Small intestine (tissue), 7 donors: ENCODE measurements around the gene PHF12. TPM values are rescaled to one million over a fixed set of nuclear protein-coding genes. Genes with fewer than 3 reads are reported as not detected.

Experiments used
- DNase-seq, 2 donors: peaks; one replicate each; pipeline versions ENCODE4 v3.0.0 to v3.0.0-alpha.2; 2013
- FAIRE-seq: peaks from 2 replicates; lab custom pipeline; 2012; peaks lifted over from hg19 to GRCh38; lab: Jason Lieb, UNC
- H3K27ac ChIP-seq, 3 donors: one replicate each; pipeline ENCODE4 v1.5.1; 2013; ENCODE audit warnings: low read length in 2 of 3, mild to moderate bottlenecking in 2 of 3, control low read depth in 1 of 3, inconsistent platforms in 1 of 3, low read depth in 1 of 3, moderate library complexity in 1 of 3
- H3K27me3 ChIP-seq, 3 donors: one replicate each; pipeline ENCODE4 v1.6.1; 2013; ENCODE audit warnings: low read length in 3 of 3, inconsistent platforms in 1 of 3; ENCODE audit not compliant: control insufficient read depth in 3 of 3, insufficient read depth in 3 of 3
- H3K36me3 ChIP-seq, 3 donors: one replicate each; pipeline ENCODE4 v1.6.1; 2013; ENCODE audit warnings: low read length in 3 of 3, inconsistent platforms in 1 of 3, low read depth in 1 of 3, mild to moderate bottlenecking in 1 of 3, moderate library complexity in 1 of 3; ENCODE audit not compliant: control insufficient read depth in 3 of 3, insufficient read depth in 2 of 3
- H3K4me1 ChIP-seq, 3 donors: one replicate each; pipeline ENCODE4 v1.6.1; 2013; ENCODE audit warnings: low read length in 2 of 3, inconsistent platforms in 1 of 3, low read depth in 1 of 3, mild to moderate bottlenecking in 1 of 3, moderate library complexity in 1 of 3; ENCODE audit not compliant: control insufficient read depth in 3 of 3, insufficient read depth in 2 of 3
- H3K4me3 ChIP-seq, 3 donors: one replicate each; pipeline ENCODE4 v1.5.1; 2013; ENCODE audit warnings: low read length in 3 of 3, control low read depth in 1 of 3, inconsistent platforms in 1 of 3, low read depth in 1 of 3, mild to moderate bottlenecking in 1 of 3, moderate library complexity in 1 of 3
- H3K9me3 ChIP-seq, 2 donors: one replicate each; pipeline ENCODE4 v1.6.1; 2013; ENCODE audit warnings: low read depth in 1 of 2, low read length in 1 of 2; ENCODE audit not compliant: control insufficient read depth in 2 of 2, insufficient read depth in 1 of 2
- WGBS, 3 donors: extraction: QIAGEN DNeasy Blood & Tissue Kit; methylation state at CpG; one replicate each; pipeline ENCODE4 v1.1.7; 2013; 5-methylcytosine and 5-hydroxymethylcytosine counted together
- polyA plus RNA-seq, 4 donors: library from polyadenylated mRNA; stranded (reverse) in 3 of 4; unstranded in 1 of 4; fragments of 200-250 nt in 3 of 4; fragments of 120-200 nt in 1 of 4; gene quantifications; one replicate each; pipeline versions ENCODE4 v1.2.1 to v1.2.3, GENCODE V29; 2013
- donor health status: healthy with polysubstance abuse.
- donor health status: control.
- donor health status: control.
- donor health status: Bipolar disorder and iron deficiency.
- donor health status: healthy.

The PHF12 gene
- polyA plus RNA-seq, 4 donors: 6.5 to 26.1 (median 15.1) TPM

- no peaks in the 10 kb centered on the region for H3K4me1 ChIP-seq
- peaks cover 0 to 6% (median 0%) of the 10 kb centered on the region in 3 donors for H3K36me3 ChIP-seq
- no peak overlapping the region for H3K4me3 ChIP-seq
- FAIRE-seq (no peak), DNase-seq (no peak)
- H3K9me3 ChIP-seq: no peaks in the 10 kb centered on the region
- H3K27me3 ChIP-seq: peaks cover 0 to 6% (median 0%) of the 10 kb centered on the region in 3 donors
- H3K27ac ChIP-seq: no peak overlapping the region
- 88 to 91% (median 89%) methylated on average over 7 of the region's 7 CpGs for WGBS, 3 donors
Measured at GRCh38 chr17:28961391-28961790, 10.1 kb upstream of the PHF12 start.

GRCh38 chr17:28960256-28961061 is 9.1 kb upstream of the PHF12 start:
- Histone ChIP-seq H3K27me3 (peaks cover 0 to 6% (median 0%) of the 10 kb centered on the region in 3 donors), H3K36me3 (peaks cover 0 to 6% (median 0%) of the 10 kb centered on the region in 3 donors), H3K9me3 (no peaks in the 10 kb centered on the region), H3K4me1 (no peaks in the 10 kb centered on the region), H3K27ac (no peak overlapping the region), H3K4me3 (no peak overlapping the region)
- 86 to 93% (median 92%) methylated on average over 18 of the region's 18 CpGs for WGBS, 3 donors
- no peak for FAIRE-seq
- no peak for DNase-seq

GRCh38 chr17:28959471-28959871 is 8.2 kb upstream of the PHF12 start:
- peaks cover 0 to 6% (median 0%) of the 10 kb centered on the region in 3 donors for H3K27me3 ChIP-seq
- no peaks in the 10 kb centered on the region for H3K4me1 ChIP-seq
- H3K27ac ChIP-seq: no peak overlapping the region
- no peak overlapping the region for H3K4me3 ChIP-seq
- no peaks in the 10 kb centered on the region for H3K9me3 ChIP-seq
- WGBS, 3 donors: 81 to 87% (median 86%) methylated on average over 9 of the region's 9 CpGs
- DNase-seq (no peak), FAIRE-seq (no peak)
- H3K36me3 ChIP-seq: peaks cover 0 to 6% (median 0%) of the 10 kb centered on the region in 3 donors

GRCh38 chr17:28958820-28959455 is 7.6 kb upstream of the PHF12 start:
- whole genome bisulfite sequencing, 3 donors: 92 to 96% (median 93%) methylated on average over 18 of the region's 18 CpGs
- Histone ChIP-seq H3K9me3 (no peaks in the 10 kb centered on the region), H3K4me3 (no peak overlapping the region), H3K4me1 (no peaks in the 10 kb centered on the region), H3K27ac (no peak overlapping the region), H3K27me3 (peaks cover 0 to 6% (median 0%) of the 10 kb centered on the region in 3 donors), H3K36me3 (peaks cover 0 to 6% (median 0%) of the 10 kb centered on the region in 3 donors)
- FAIRE-seq (no peak), DNase-seq (no peak)

GRCh38 chr17:28957992-28958355 is 6.7 kb upstream of the PHF12 start:
- DNase-seq (no peak), FAIRE-seq (no peak)
- peaks cover 0 to 6% (median 0%) of the 10 kb centered on the region in 3 donors for H3K36me3 ChIP-seq
- no peaks in the 10 kb centered on the region for H3K9me3 ChIP-seq
- peaks cover 0 to under 1% (median 0%) of the 10 kb centered on the region in 3 donors for H3K27me3 ChIP-seq
- 90 to 95% (median 95%) methylated on average over 7 of the region's 7 CpGs for WGBS, 3 donors
- H3K4me3 ChIP-seq: no peak overlapping the region
- no peak overlapping the region for H3K27ac ChIP-seq
- peaks cover 0 to 1% (median 0%) of the 10 kb centered on the region in 3 donors for H3K4me1 ChIP-seq

GRCh38 chr17:28957277-28957991 is 6.1 kb upstream of the PHF12 start:
- peaks cover 0 to 6% (median 0%) of the 10 kb centered on the region in 3 donors for H3K36me3 ChIP-seq
- peaks cover 0 to 6% (median 2%) of the 10 kb centered on the region in 3 donors for H3K4me1 ChIP-seq
- H3K4me3 ChIP-seq: no peak overlapping the region
- H3K9me3 ChIP-seq: no peaks in the 10 kb centered on the region
- no peaks in the 10 kb centered on the region for H3K27me3 ChIP-seq
- FAIRE-seq (no peak), DNase-seq (no peak)
- whole genome bisulfite sequencing, 3 donors: 90 to 93% (median 93%) methylated on average over 13 of the region's 13 CpGs
- H3K27ac ChIP-seq: no peak overlapping the region

GRCh38 chr17:28956861-28957260 is 5.5 kb upstream of the PHF12 start:
- Histone ChIP-seq H3K27ac (no peak overlapping the region), H3K9me3 (no peaks in the 10 kb centered on the region), H3K36me3 (peaks cover 0 to 6% (median 0%) of the 10 kb centered on the region in 3 donors), H3K4me1 (peaks cover 0 to 6% (median 2%) of the 10 kb centered on the region in 3 donors), H3K4me3 (no peak overlapping the region), H3K27me3 (no peaks in the 10 kb centered on the region)
- WGBS, 3 donors: 84 to 95% (median 89%) methylated on average over 3 of the region's 3 CpGs
- DNase-seq (no peak), FAIRE-seq (no peak)

- Histone ChIP-seq H3K27ac (no peak overlapping the region), H3K9me3 (no peaks in the 10 kb centered on the region), H3K4me1 (peaks cover 0 to 6% (median 2%) of the 10 kb centered on the region in 3 donors), H3K36me3 (peaks cover 0 to 6% (median 0%) of the 10 kb centered on the region in 3 donors), H3K4me3 (no peak overlapping the region), H3K27me3 (no peaks in the 10 kb centered on the region)
- no peak for DNase-seq
- FAIRE-seq: no peak
- 78 to 88% (median 81%) methylated on average over 7 of the region's 7 CpGs for WGBS, 3 donors
Measured at GRCh38 chr17:28956112-28956511, 4.8 kb upstream of the PHF12 start.
